Non-pigmented ciliary epithelial cell (primary cell): ENCODE results near the gene OR13D1.
A peak's percentile ranks its signal among the peaks of the same experiment; 100 is the strongest.
"Not testable (repeated sequence)": the region's sequence is repeated elsewhere in the genome, so short reads cannot be mapped to it uniquely, and the experiment has no call there.

Source experiments
- DNase-seq: peaks from one replicate; pipeline ENCODE4 v3.0.0-alpha.2; 2010; ENCODE audit warnings: low read depth

The OR13D1 gene, protein sequence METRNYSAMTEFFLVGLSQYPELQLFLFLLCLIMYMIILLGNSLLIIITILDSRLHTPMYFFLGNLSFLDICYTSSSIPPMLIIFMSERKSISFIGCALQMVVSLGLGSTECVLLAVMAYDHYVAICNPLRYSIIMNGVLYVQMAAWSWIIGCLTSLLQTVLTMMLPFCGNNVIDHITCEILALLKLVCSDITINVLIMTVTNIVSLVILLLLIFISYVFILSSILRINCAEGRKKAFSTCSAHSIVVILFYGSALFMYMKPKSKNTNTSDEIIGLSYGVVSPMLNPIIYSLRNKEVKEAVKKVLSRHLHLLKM

DNA sequence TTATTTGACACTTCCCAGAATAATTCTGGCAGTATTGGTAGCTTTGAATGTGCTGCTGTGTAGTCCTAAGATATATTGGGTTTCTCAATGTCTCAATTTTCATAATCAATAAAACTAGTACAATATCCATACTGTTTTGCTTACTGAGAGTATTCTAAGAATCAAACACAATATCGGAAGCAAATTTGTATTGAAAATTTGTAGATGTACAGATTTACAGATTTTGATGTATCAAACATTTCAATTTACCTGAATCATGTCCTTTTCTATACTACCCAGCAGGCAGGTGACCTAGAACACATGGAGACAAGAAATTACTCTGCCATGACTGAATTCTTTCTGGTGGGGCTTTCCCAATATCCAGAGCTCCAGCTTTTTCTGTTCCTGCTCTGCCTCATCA lies at the start of gene OR13D1:
Gene OR13D1, plus strand, starts transcription at position 301 of the 400 bp plus-strand sequence. Its CDS starts 0 bp downstream, at position 301.
- DNase-seq: no peak

DNA sequence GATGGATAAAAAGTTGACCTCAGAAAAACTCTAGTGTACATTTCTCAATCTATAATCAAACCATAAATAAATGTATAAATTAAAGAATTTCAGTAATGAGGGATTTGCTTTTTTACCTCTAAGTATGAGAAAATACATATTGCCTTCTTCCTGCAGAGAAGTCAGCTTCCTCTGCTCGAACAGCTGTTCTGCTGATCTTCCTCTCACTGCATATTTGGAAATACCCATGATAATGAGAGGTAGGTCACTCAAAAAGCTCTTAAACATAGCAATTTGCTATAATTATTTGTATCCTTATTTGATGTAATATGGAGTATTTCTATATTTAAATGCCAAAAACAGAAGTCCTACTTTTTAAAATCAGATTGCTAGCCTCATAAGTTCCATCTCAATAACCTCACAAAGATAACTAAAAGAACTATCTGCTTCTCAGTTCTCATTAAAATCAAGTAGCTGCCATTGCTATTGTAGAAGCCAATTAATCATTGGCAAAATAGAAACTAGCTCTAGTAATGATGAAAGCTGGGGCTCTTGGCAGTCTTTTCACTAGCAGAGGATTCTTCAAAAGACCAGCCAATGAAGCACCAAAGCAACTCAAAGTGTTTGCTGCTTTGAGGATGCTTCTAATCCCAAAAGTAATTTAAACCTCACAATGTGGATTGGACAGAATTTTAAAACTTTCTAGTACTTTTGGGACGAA lies 35.7 kb upstream of the OR13D1 start:
- DNase-seq: no peak

DNA sequence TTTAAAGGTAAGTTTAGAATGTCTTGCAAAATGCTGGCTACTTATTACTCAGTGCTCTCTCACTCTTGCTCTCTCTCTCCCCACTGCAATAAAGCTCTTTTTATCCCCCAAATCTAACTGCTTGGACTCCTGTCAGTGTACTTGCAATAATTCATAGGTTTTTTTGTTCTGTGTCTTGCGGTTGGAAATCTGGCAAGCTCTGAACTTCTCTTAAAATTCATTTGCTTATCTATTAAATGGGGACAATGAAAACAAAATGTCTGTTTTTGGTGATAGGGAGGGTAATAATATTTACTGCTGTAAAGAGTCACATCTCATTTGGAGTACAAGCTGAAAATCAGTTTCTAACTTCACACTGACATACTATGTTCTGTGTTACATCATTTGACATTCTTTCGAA lies 18.7 kb upstream of the OR13D1 start:
- DNase-seq: no peak

DNA sequence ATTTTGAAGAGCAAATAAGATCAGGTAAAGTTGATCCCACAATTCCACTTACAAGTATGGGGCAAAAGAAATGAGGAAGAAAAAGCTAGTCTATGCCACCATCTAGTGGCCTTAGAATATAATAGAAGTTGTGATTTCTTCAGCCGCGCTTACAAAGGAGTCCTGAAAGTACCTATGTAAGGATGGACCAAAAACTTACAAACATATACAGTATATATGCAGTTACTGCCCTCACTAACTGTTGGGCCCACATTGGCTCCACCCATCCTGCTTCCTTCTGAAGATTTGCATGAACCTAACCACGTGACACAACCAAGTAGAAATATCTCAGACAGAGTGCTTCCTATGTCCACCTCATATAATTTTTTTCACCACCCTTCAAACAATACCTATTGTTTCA lies 11.7 kb upstream of the OR13D1 start:
- peak; percentile 26 for DNase-seq

DNA sequence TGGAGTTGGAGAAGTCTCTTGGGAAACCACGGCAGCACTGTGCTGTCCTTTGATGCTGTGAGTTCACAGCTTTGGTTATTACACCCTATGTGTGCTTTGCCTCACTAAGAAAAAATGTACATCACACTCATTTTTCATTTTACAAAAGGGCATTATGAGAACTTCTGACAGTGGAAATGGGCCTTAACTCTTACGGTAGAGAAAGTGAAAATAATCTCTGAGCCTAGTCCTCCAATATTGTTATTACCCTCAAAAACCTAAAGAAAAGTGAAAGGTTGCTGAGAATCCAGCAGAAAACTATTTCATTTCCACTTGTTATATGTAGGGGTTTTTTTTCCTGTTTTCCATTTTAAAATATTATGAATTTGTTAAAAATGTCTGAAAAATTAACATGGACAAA lies 8.2 kb upstream of the OR13D1 start:
- no peak for DNase-seq

DNA sequence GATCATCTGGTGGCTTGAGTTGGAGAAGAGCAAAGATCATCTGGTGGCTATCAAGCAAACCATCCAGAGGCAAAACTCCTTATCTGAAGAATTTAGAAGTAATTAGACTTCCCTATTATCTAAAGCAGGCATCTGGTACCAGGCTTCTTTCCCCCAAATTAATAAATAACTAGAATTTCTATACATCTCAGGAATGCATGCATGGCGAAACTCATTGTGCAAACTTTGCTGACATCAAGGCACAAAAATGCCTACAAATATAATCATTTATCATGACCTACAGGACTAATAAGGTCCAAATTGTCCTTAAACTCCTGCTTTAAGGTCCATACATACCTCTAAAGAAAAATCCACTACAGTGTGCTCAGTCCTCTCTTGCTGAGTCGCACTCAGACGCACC lies 6.0 kb downstream of the OR13D1 start:
- no peak for DNase-seq

DNA sequence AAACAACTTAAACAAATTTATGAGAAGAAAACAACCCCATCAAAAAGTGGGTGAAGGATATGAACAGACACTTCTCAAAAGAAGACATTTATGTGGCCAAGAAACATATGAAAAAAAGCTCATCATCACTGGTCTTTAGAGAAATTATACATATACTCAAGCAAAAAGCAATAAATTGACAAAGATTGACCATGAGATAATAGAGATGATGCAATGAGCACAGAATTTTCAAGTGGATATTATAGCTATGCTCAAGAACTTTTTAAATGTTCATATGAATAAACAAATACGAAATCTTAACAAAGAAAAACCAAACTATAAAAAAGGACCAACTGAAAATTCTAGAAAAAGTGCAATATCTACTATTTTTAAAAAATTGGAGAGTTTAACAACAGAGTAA lies 14.4 kb downstream of the OR13D1 start:
- DNase-seq: not testable (repeated sequence)

DNA sequence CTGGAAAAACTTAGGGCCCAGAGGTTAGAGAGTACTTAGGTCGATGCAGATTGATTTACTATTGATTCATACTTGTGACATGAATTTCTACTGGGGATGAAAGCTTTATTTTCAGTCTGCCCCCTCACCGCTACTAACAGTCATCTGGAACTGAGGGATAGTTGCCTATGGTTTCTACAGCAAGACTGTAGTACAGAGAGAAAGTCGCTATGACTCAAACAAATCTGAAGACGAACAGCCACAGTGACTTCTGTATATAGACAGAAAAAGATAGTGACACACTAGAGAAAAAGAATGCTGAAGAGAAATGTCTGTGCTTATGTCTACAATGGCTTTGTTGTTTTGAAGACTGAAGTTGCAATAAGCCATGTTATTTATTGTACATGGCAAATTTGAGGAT lies 17.3 kb downstream of the OR13D1 start:
- no peak for DNase-seq

DNA sequence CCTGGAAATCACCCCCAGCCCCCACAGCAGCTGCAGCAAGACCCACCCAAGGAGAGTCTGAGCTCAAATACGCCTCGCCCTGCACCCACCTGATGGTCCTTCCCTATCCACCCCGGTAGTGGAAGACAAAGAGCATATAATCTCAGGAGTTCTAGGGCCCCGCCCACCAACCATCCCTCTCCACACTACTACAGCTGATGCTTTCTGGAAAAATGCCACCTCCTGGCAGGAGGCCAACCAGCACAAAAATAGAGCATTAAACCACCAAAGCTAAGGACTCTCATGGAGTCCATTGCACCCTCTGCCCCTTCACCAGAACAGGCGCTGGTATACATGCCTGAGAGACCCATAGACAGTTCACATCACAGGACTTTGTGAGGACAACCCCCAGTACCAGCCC lies 30.7 kb downstream of the OR13D1 start:
- DNase-seq: no peak

DNA sequence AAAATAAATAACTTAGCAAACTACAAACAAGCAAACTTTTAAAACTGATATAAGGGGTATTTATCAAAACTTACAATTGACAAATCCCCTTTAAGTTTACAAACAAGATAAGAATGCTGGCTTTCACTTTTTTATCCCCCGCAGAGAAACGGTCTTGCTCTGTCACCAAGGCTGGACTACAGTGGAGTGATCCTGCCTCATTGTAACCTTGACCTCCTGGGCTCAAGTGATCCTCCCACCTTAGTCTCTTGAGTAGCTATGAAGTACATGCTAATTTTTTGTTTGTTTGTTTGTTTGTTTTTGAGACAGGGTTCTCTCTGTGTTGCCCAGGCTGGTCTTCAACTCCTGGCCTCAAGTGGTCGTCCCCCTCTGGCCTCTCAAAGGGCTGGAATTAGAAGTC lies 44.1 kb downstream of the OR13D1 start:
- DNase-seq: no peak

DNA sequence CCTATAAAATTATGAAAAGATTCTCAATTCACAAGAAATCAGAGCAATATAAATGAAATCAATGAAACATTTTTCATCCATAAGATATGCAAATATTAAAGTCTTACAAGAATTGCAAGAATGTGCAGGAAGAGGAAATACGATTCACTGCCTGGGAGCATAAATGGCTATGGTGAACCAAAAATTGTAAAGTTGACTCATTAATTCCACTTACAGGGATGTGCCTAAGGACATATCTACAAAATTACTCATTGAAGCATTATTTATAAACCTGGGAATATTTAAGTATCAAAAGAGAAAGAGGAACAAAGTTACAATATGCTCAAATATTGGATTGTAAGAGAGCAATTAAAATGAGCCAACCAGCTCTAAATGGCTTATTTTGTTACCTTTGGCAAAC lies 46.3 kb downstream of the OR13D1 start:
- peak; percentile 57 for DNase-seq

DNA sequence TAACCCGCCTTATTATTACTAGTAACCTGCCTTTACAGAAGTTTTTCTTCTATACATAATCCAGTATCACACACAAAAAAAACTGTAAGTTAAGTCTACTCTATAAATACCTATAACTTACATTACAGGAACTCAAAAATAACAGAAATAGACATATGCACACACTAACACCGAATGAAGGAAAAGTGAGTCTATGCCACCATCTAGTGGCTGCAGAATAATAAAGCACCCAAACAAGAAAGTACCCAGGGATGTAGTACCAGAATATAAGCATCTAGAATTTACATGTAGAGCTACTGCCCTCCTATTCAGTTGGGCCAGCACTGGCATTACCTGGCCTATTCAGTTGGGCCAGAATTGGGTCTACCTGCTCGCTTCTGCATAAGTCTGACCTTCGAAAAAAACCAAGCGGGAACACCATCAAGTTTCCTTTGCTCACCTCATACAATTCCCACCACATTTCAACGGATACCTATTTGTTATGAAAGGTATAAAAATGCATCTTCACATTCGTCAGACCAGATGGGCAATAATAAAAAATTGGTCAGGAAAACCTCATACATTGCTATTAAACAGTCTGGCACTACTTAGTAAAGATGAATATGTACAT lies 49.2 kb downstream of the OR13D1 start:
- DNase-seq: peak; percentile 43
